NCI-H82 (cell line): ENCODE results near the gene UBR2.
A peak's percentile ranks its signal among the peaks of the same experiment; 100 is the strongest.
"Not testable (repeated sequence)": the region's sequence is repeated elsewhere in the genome, so short reads cannot be mapped to it uniquely, and the experiment has no call there.

Source experiments
- DNase-seq: peaks from one replicate; lab custom pipeline; 2025; lab: John Stamatoyannopoulos, UW

UBR2 gene

GRCh38 chr6:42727627-42728026 lies 163.8 kb downstream of the UBR2 start:
- no peak for DNase-seq

DNA sequence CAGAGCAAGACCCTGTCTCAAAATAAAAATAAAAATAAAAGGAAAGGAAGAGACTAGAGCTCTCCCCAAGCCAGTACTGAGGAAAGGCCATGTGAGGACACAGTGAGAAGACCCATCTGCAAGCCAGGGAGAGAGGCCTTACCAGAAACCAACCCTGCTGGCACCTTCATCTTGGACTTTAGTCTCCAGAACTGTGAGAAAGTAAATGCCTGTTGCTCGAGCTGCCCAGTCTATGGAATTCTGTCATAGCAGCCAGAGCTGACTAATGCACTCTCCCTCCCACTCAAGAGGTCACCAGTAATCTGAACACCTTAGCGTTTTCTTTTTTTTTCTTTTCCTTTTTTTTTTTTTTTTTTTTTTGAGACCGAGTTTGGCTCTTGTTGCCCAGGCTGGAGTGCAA lies 165.9 kb downstream of the UBR2 start:
- no peak for DNase-seq

- not testable (repeated sequence) for DNase-seq
These were observed 170.1 kb downstream of the UBR2 start for GRCh38 chr6:42733867-42734481.

DNA sequence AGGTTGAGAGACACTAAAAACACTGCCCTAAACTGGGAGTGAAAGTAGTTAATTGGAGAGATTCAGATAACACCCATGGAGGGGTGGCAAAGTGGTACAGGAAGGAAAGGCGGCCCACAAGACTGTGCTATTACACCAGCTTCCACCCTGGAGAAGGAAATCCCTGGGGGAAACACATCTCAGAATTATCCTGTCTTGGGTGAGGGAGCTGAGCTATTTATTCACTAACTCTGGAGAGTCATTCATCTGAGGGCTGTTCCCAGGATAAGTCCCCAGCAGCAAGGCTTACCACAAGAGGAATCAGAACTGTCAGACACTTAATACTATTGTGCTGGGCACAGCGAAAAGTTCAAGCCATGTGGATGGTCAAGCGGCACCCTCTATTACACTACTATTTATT lies 172.1 kb downstream of the UBR2 start:
- DNase-seq: peak; percentile 76

GRCh38 chr6:42740725-42741124 lies 176.9 kb downstream of the UBR2 start:
- no peak for DNase-seq

DNA sequence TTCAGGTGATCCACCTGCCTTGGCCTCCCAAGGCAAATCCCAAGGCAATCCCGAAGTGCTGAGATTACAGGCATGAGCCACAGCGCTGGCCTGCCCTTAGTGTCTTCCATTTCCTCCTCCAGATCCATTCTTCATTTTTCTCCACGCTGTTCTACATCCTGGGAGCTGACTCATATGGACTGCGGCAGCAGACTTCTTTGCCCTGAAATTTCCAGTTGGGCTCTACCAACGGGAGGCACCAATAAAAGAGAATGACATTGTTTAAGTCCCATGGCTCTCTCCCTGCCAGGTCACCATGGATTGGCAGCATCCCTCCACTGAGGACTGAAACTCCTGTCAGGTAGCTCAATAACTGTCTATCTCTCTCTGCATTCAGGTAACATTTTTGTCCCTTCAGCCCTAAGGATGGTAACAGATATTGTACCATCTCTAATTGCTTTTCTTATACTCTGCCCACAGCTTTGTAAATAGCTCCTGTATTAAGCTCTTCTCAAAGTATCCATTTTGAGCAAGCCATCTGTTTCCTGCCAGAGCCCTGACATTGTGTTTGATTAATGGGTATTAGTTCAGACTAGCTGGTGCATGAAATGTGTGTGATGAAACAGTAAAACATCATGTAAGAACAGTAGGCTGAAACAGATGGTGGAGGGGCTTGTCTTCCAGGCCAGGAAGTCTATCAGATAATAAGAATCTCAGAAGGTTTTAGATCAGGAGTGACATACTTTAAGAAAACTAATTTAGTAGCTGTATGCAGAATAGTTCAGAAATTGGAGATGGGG lies 178.5 kb downstream of the UBR2 start:
- DNase-seq: peak; percentile 99
